B cell (primary cell): ENCODE data around the gene CHFR. TPM values are rescaled to one million over a fixed set of nuclear protein-coding genes. Genes with fewer than 3 reads are reported as not detected.

ENCODE experiments used
- ATAC-seq: fragments of 200-7000 bp; cut with Tn5 transposase; one replicate; pipeline ENCODE4 v1.10.0; 2021; ENCODE audit warnings: low read depth, mild to moderate bottlenecking, moderate number of reproducible peaks, moderate library complexity
- CTCF ChIA-PET: fragments of 350-600 bp; sonication (Branson Sonifier 250); formaldehyde crosslinking; loops from one replicate; lab custom pipeline; 2021; ENCODE audit warnings: antibody characterized with exemption, inconsistent platforms; lab: Charles Lee
- POLR2A ChIA-PET: fragments of 350-600 bp; sonication (Branson Sonifier 250); formaldehyde crosslinking; loops from one replicate; lab custom pipeline; 2021; ENCODE audit warnings: antibody characterized with exemption; lab: Charles Lee
- DNase-seq: peaks from one replicate; pipeline ENCODE4 v3.0.0; 2013
- H2AFZ ChIP-seq: 2 replicates; pipeline ENCODE4 v1.6.1; 2012; ENCODE audit warnings: mild to moderate bottlenecking, low read depth, low read length; ENCODE audit not compliant: insufficient read depth, poor library complexity, severe bottlenecking
- H3K27ac ChIP-seq, 2 donors: 1 replicate in 1 of 2; 2 replicates in 1 of 2; pipeline ENCODE4 v1.5.1; 2012 to 2013; ENCODE audit warnings: low read length in 2 of 2, mild to moderate bottlenecking in 2 of 2, moderate library complexity in 1 of 2
- H3K27me3 ChIP-seq, 4 experiments: fragments of 200-600 bp in 1 of 4; sonication (generic) in 1 of 4; replicated peaks in 1 of 4; 1 replicate in 2 of 4; 2 replicates in 2 of 4; pipeline versions ENCODE4 v1.6.1 to v1.7.0; 2013 to 2016; ENCODE audit warnings: low read length in 3 of 4, mild to moderate bottlenecking in 2 of 4, mixed read lengths in 1 of 4, moderate library complexity in 1 of 4; ENCODE audit not compliant: insufficient read depth in 4 of 4, control insufficient read depth in 3 of 4; ENCODE audit errors: control extremely low read depth in 1 of 4
- H3K36me3 ChIP-seq, 2 experiments: replicated peaks in 1 of 2; 1 replicate in 1 of 2; 2 replicates in 1 of 2; pipeline versions ENCODE4 v1.6.1 to v1.7.1; 2013; ENCODE audit warnings: low read length in 1 of 2; ENCODE audit not compliant: insufficient read depth in 2 of 2, control insufficient read depth in 1 of 2; ENCODE audit errors: control extremely low read depth in 1 of 2, extremely low read depth in 1 of 2
- H3K4me1 ChIP-seq, 2 donors: fragments of 200-600 bp in 1 of 2; sonication (generic) in 1 of 2; 1 replicate in 1 of 2; 2 replicates in 1 of 2; pipeline versions ENCODE4 v1.5.1 to v1.6.1; 2013 to 2017; ENCODE audit warnings: low read length in 2 of 2; ENCODE audit not compliant: control insufficient read depth in 2 of 2, insufficient read depth in 2 of 2
- H3K4me2 ChIP-seq: replicated peaks from 2 replicates; pipeline ENCODE3; 2012; ENCODE audit warnings: mild to moderate bottlenecking, low read depth, low read length; ENCODE audit not compliant: poor library complexity, severe bottlenecking
- H3K4me3 ChIP-seq, 5 experiments: fragments of 200-600 bp in 1 of 5; sonication (generic) in 1 of 5; 1 replicate in 3 of 5; 2 replicates in 2 of 5; pipeline versions ENCODE4 v1.5.1 to v1.7.0; 2011 to 2016; ENCODE audit warnings: low read length in 4 of 5, mild to moderate bottlenecking in 4 of 5, low read depth in 2 of 5, control low read depth in 1 of 5, moderate library complexity in 1 of 5; ENCODE audit not compliant: insufficient read depth in 1 of 5; ENCODE audit errors: control extremely low read depth in 1 of 5, extremely low read depth in 1 of 5
- H3K79me2 ChIP-seq: fragments of 200-600 bp; sonication (generic); one replicate; pipeline ENCODE4 v1.6.0; 2016; ENCODE audit warnings: low read length; ENCODE audit not compliant: control insufficient read depth, insufficient read depth
- H3K9ac ChIP-seq: fragments of 200-600 bp; sonication (generic); 2 replicates; pipeline ENCODE4 v1.6.1; 2017; ENCODE audit warnings: mild to moderate bottlenecking, low read length, moderate library complexity
- H3K9me3 ChIP-seq, 3 donors: one replicate each; pipeline versions ENCODE4 v1.6.1 to v1.7.1; 2013; ENCODE audit warnings: low read length in 2 of 3; ENCODE audit not compliant: control insufficient read depth in 2 of 3, insufficient read depth in 1 of 3; ENCODE audit errors: control extremely low read depth in 1 of 3
- H4K20me1 ChIP-seq: 2 replicates; pipeline ENCODE4 v1.6.0; 2012; ENCODE audit warnings: mild to moderate bottlenecking, low read length; ENCODE audit not compliant: insufficient read depth, control insufficient read depth, poor library complexity, severe bottlenecking
- H3K27ac Mint-ChIP-seq: one replicate; pipeline ENCODE4 v1.8.0; 2021; ENCODE audit warnings: mixed read lengths
- H3K27me3 Mint-ChIP-seq: one replicate; pipeline ENCODE4 v1.8.0; 2021; ENCODE audit warnings: mixed read lengths
- H3K4me1 Mint-ChIP-seq: one replicate; pipeline ENCODE4 v1.8.0; 2021; ENCODE audit warnings: mixed read lengths
- H3K4me3 Mint-ChIP-seq: one replicate; pipeline ENCODE4 v1.8.0; 2021; ENCODE audit warnings: mixed read lengths
- H3K9me3 Mint-ChIP-seq: one replicate; pipeline ENCODE4 v1.8.0; 2022; ENCODE audit warnings: mixed read lengths; ENCODE audit not compliant: insufficient read depth
- CTCF ChIP-seq: fragments of 200-600 bp; IDR thresholded peaks from one replicate; pipeline ENCODE4 v1.8.0; 2022; ENCODE audit warnings: antibody characterized with exemption, mild to moderate bottlenecking
- EZH2 ChIP-seq: IDR thresholded peaks from 2 replicates; pipeline ENCODE4 v1.6.1; 2012; ENCODE audit warnings: borderline replicate concordance, low read depth, mild to moderate bottlenecking, moderate library complexity, low read length; ENCODE audit not compliant: insufficient read depth, poor library complexity, severe bottlenecking
- whole genome bisulfite sequencing: methylation state at CpG from one replicate; pipeline ENCODE4 v1.1.5; 2013; ENCODE audit warnings: missing lambda C conversion rate; ENCODE audit not compliant: insufficient coverage; 5-methylcytosine and 5-hydroxymethylcytosine counted together
- intact Hi-C: fragments of 100-400 bp; cut with micrococcal nuclease; formaldehyde crosslinking; loops from one replicate; pipeline ENCODE4 v1.10.0; 2022
- polyA plus RNA-seq: library from polyadenylated mRNA; depleted of rRNA; stranded (reverse); fragments of >200 nt; gene quantifications from 2 replicates; pipeline ENCODE4 v1.2.3, GENCODE V29; 2012
- total RNA-seq, 2 donors: library from RNA; stranded (reverse); fragments of 120-200 nt in 1 of 2; gene quantifications; 1 replicate in 1 of 2; 2 replicates in 1 of 2; pipeline versions ENCODE4 v1.2.3 to v1.2.4, GENCODE V29; 2013 to 2022

The CHFR gene
- total and polyA plus RNA-seq, 2 donors (not counting 1 experiment from before 2014, with no cell fraction given) = 83.8 to 92.5 TPM

GRCh38 chr12:132814232-132814631 is 73.2 kb downstream of the CHFR start:
- DNase-seq (no peak), ATAC-seq (no peak)
- Histone ChIP-seq H2AFZ (no peak overlapping the region), H3K36me3 (peaks cover 6 to 54% of the 10 kb centered on the region in 2 experiments), H3K4me2 (no peak overlapping the region), H4K20me1 (no peaks in the 10 kb centered on the region), H3K4me3 (no peak overlapping the region), H3K27me3 (no peaks in the 10 kb centered on the region), H3K9me3 (peaks cover 0 to 3% (median 0%) of the 10 kb centered on the region in 3 donors), H3K9ac (no peak overlapping the region), H3K4me1 (peaks cover 5 to 19% of the 10 kb centered on the region in 2 donors), H3K27ac (no peak overlapping the region), H3K79me2 (peaks cover 37% of the 10 kb centered on the region)
- Mint-ChIP-seq H3K27ac (peak overlapping the region; percentile 26), H3K4me3 (no peak overlapping the region), H3K9me3 (no peaks in the 10 kb centered on the region), H3K4me1 (peaks cover 25% of the 10 kb centered on the region), H3K27me3 (no peaks in the 10 kb centered on the region)
- ChIA-PET POLR2A (no interaction called here), CTCF (no interaction called here)
- WGBS = over 99% methylated on average over 21 of the region's 21 CpGs
- intact Hi-C loops = no loop called here
- TF ChIP-seq EZH2 = no peak
- TF ChIP-seq CTCF = no peak

- Mint-ChIP-seq H3K27ac (peak overlapping the region; percentile 32), H3K4me1 (peaks cover 17% of the 10 kb centered on the region), H3K27me3 (no peaks in the 10 kb centered on the region), H3K9me3 (no peaks in the 10 kb centered on the region), H3K4me3 (no peak overlapping the region)
- H2AFZ ChIP-seq = no peak overlapping the region
- H3K36me3 ChIP-seq = peaks cover 6 to 53% of the 10 kb centered on the region in 2 experiments
- H3K9ac ChIP-seq = no peak overlapping the region
- DNase-seq (peak; percentile 56), ATAC-seq (peak; percentile 28)
- H3K27ac ChIP-seq = peak overlapping the region; percentile 10 to 38
- no peak overlapping the region for H3K4me2 ChIP-seq
- H3K4me3 ChIP-seq = no peak overlapping the region
- peaks cover 38% of the 10 kb centered on the region for H3K79me2 ChIP-seq
- H3K27me3 ChIP-seq = no peaks in the 10 kb centered on the region
- intact Hi-C loops = no loop called here
- ChIA-PET POLR2A (no interaction called here), CTCF (no interaction called here)
- 57% methylated on average over 3 of the region's 6 CpGs for WGBS
- peaks cover 0 to 11% of the 10 kb centered on the region in 2 donors for H3K4me1 ChIP-seq
- H3K9me3 ChIP-seq = peaks cover 0 to 2% (median 0%) of the 10 kb centered on the region in 3 donors
- TF ChIP-seq CTCF = no peak
- TF ChIP-seq EZH2 = no peak
- H4K20me1 ChIP-seq = no peaks in the 10 kb centered on the region
Measured at GRCh38 chr12:132813443-132813842, 74.0 kb downstream of the CHFR start.
